HG03045 (cell line): ENCODE data around the gene NCR2.

Experiments used
- ATAC-seq: cut with Tn5 transposase; IDR thresholded peaks from one replicate; pipeline ENCODE4 v1.9.1; 2021; ENCODE audit warnings: mild to moderate bottlenecking, moderate library complexity; ENCODE audit not compliant: unreplicated experiment

Gene NCR2

DNA sequence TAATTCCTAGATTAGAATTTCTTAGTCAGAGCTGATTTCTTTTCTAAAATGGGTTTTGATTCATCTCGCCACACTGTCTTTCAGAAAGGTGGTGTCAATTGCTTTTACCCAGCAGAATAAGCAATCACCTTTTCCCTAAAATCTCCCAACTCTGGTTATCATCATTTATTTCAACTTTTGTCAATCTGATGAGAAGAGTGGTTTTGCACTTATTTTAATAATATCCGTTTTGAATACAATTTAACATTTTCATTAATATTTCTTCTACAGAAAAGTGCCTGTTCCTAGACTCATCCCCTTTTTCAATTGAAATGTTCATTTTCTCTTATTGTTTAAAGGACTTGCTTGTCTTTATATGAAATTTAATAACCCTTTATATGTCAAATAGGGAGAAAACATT lies 8.2 kb upstream of the NCR2 start:
- ATAC-seq: no peak

- ATAC-seq: no peak
These were observed 3.8 kb upstream of the NCR2 start for GRCh38 chr6:41331401-41332150.

DNA sequence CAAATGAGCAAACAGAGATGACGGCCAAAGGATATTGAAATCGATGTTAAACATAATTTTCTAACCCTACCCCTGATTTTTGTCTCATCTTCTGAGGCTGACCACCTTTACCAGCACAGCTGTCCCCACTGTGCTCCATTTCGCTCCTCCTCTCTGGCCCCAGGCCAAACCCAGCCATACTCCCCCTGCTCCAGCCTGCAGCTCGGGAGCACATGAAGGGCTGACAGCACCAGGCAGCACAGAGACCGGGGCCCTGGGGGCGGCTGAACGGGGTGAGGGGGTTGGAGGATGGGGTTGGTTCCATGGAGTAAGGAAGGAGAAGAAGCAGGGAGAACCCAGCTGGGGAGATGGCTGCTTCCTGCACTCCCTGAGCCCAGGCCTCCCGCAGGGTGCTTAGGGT lies 3.2 kb upstream of the NCR2 start:
- no peak for ATAC-seq

DNA sequence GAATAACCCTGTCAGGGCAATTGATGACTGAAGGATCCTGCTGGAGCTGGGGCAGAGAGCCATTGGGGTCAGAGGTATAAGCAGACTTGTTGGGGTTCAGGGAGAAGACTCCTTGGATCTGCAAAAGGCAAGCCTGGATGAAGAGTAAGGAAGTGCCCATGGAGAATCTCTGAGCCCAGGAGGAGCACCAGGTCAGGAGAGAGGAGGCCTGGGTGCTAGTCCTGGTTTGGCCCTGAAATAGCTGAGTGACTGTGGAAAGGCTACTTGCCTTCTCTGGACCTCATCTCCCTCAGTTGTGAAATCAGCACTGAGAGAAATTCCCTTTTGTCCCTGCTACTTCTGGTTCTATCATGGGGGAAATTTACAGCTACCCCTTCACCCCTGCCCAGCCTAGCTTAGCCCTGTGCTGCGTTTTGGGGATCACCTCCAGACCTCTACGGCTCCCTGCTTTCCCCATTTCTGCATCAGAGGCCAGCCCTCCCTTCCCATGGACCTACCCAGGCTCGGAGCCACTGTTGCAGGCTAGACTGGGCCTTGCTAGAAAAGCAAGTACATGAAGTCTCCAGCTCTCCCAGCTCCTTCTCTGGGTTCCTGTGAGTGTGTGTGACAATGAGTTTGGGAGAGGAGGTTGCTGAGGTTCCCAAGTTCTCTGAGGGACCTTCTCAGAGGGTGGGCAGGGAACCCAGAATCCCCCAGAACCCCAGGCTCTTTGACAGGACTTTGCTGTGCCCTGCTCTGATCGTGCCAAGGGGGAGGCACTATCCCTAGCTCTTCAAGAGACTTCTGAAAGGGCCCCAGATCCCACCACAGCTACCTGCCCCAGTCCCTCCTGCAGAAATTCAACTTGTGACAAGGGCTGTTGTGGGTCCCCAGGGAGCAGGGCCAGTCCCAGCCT lies 2.3 kb upstream of the NCR2 start:
- no peak for ATAC-seq

DNA sequence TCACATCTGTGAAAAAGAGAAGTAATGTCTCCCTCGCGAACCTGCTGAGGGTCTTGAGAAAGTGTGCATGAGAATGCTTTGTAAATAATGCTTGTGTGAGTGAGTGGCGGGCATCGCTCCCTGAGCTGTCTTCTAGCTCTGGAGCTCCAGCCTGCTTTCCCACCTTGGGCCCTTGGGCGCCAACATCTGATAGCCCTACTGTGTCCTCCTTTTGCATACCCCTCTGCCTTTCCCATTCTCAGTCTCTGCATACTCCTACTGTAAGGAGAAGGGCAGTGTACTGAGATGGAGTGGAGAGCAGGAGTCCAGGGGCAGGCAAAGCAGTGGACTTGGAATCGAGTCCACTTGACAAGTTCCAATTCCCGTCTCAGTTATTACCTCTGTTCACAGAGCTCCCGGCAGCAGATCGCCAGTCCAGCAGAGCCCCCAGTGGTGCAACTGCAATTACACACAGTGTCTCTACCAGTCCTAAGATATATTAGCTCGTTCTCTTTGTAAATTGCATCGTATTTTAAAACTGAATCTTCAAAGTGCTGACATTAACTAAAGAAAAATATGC lies 847 bp upstream of the NCR2 start:
- ATAC-seq: peak; percentile 24

- ATAC-seq: no peak
These were observed 535 bp downstream of the NCR2 start for GRCh38 chr6:41335943-41336342.

GRCh38 chr6:41336824-41337223 lies 1.4 kb downstream of the NCR2 start:
- no peak for ATAC-seq

GRCh38 chr6:41337709-41338108 lies 2.3 kb downstream of the NCR2 start:
- no peak for ATAC-seq

DNA sequence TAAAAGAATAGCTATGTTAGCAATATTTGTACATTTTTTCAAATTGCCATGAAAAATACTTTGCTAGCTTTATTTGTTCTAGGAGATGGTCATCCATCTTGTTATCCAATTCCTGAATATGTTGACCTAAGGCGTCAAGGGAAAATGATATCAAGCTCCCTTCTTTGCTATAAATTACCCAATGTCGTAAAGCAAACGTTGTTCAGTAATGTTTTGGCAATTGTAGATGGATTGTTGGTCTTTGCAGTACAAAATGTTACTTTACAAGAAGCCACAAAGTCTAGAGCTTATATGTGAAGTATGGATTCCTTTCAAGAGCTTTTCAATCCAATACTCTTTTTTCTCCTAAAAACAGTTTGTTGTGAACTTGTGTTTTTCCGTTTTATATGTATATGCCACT lies 3.3 kb downstream of the NCR2 start:
- no peak for ATAC-seq

- no peak for ATAC-seq
These were observed 6.2 kb downstream of the NCR2 start for GRCh38 chr6:41341580-41341979.

DNA sequence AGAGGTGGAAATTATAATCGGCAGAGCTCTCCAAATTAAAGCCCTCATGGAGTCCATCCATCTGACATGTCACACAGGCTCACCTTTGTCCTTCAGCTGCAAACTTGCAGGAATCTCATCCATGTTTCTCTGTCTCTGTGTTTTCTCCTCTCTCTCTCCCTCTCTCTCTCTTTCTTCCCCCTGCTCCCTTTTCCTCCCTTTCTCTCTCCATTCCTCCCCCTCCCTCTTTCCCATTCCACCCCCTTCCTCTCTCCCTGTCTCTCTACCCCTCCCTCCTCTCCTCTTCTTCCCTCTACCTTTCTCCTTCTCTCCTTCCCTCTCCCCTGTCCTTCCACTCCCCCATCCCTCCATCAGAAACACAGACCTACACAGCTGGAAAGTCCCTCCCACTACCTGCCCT lies 6.8 kb downstream of the NCR2 start:
- no peak for ATAC-seq

- no peak for ATAC-seq
These were observed 8.3 kb downstream of the NCR2 start for GRCh38 chr6:41343641-41344187.

DNA sequence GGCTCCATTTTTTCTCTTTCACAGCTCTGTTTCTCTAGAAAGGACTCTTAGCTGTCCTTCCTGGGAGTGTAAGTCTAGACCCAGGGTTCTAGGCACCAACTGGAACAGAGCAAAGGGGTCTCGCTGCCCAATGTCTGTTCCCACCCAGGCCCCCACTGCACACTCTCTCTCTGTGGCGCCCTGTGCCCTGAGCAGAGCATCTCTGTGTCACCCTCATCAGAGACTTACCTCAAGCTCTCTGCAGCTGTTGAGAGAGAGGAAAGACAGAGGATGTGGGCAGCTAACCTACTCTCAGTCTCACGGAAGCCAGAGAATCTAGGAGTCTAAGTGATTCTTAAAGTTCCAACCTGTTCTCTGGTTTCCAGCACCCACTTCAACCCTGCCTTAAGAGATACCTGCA lies 9.5 kb downstream of the NCR2 start:
- no peak for ATAC-seq

- ATAC-seq: no peak
These were observed 10.5 kb downstream of the NCR2 start for GRCh38 chr6:41345901-41346300.

DNA sequence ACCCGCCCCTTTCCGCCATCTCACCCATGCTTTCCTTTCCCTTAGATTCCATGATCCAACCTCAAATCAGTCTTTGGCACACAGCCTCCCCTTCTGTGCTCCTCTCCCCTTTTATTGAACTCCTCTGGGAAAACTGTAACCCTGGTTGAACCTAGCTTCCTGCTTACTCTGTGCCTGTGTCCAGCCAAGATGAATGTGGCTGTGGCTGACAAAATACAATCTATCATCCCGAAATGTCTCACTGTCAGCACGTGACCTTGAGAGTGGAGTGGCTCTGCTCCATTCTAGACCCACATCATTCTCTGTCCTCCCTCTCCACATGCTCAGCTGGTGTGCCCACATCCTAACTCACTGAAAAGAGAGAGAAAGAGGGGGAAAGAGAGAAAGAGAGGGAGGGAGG lies 11.0 kb downstream of the NCR2 start:
- ATAC-seq: no peak

GRCh38 chr6:41347378-41348050 lies 12.1 kb downstream of the NCR2 start:
- ATAC-seq: no peak

DNA sequence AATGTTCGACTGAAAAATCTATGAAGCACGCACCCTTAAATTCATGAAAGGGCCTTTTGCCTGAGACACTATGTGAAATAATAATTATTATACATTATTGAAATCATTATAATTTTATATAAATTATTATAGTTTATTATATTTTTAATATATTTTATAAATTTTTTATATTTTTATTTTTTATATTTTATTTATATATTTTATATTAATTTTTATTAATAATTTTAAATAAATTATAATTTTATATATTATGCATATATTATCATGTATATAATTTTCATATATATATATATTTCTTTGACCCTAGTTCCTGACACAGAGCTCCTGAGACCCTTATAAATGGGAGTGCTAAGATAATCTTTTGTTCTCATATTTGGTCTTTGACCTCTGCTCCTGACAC lies 13.5 kb downstream of the NCR2 start:
- no peak for ATAC-seq

DNA sequence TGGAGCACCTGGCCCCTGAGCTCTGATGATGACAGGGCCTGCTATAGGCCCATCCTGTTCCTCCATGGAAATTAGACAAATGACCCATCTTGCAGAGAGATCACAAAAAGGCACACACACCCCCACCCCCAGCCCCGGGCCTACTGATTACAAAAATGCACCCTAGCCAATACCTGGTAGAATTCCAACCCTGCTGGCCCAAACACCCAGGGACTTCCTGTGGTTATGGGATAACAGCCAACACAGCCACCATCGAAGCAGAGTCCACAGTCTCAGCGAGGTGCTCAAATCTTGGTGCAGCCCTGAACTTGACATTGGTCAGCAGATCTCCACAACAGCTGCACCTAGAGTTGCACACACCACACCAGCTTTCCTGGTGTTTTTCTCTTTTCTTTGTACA lies 17.0 kb downstream of the NCR2 start:
- ATAC-seq: no peak

DNA sequence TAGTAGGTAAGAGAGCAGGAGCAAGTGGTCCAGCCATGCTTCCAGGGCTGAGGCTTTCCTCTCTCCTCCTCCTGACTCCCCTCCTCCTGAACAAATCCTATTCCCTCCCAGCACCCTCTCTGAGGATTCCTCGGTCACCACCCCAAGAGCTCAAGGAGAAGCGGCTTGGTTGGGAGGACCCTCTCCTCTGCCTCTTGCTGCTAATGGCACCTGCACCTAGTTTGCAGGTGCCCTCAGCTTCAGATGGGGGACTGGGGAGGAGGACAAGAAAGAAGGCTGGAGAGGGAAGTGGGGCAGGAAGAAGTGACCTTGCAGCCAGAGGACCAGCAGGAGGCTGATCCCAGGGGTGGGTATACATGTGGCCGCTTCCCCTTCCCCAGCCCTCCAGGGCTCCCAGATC lies 17.5 kb downstream of the NCR2 start:
- ATAC-seq: no peak

- ATAC-seq: no peak
These were observed 17.9 kb downstream of the NCR2 start for GRCh38 chr6:41353333-41353732.

- no peak for ATAC-seq
These were observed 20.5 kb downstream of the NCR2 start for GRCh38 chr6:41355952-41356351.
